WTC11 (cell line): ENCODE data around the gene PPP1R26. TPM values are rescaled to one million over a fixed set of nuclear protein-coding genes. Genes with fewer than 3 reads are reported as not detected.
"Not testable (repeated sequence)": the region's sequence is repeated elsewhere in the genome, so short reads cannot be mapped to it uniquely, and the experiment has no call there.

Experiments used
- ATAC-seq: fragments of 200-7000 bp; cut with Tn5 transposase; 2 replicates; pipeline ENCODE4 v1.10.0; 2021; ENCODE audit warnings: mild to moderate bottlenecking, moderate library complexity
- CTCF ChIA-PET: fragments of 300-600 bp; sonication (Branson Sonifier 250); formaldehyde crosslinking; loops from one replicate; lab custom pipeline; 2021; ENCODE audit warnings: antibody characterized with exemption; lab: Charles Lee
- POLR2A ChIA-PET: fragments of 350-600 bp; sonication (Branson Sonifier 250); formaldehyde crosslinking; loops from one replicate; lab custom pipeline; 2021; ENCODE audit warnings: antibody characterized with exemption; lab: Charles Lee
- DNase-seq: peaks from one replicate; pipeline ENCODE4 v3.0.0; 2021; ENCODE audit warnings: low spot score
- H3K27ac Mint-ChIP-seq: 2 replicates; pipeline ENCODE4 v1.8.0; 2021; ENCODE audit warnings: mixed read lengths
- H3K27me3 Mint-ChIP-seq: 2 replicates; pipeline ENCODE4 v1.8.0; 2021; ENCODE audit warnings: low read depth, mild to moderate bottlenecking, moderate library complexity, mixed read lengths
- H3K36me3 Mint-ChIP-seq: 2 replicates; pipeline ENCODE4 v1.8.0; 2021; ENCODE audit warnings: mixed read lengths
- H3K4me1 Mint-ChIP-seq: 2 replicates; pipeline ENCODE4 v1.8.0; 2022; ENCODE audit warnings: mixed read lengths
- H3K4me3 Mint-ChIP-seq: 2 replicates; pipeline ENCODE4 v1.8.0; 2021; ENCODE audit warnings: mild to moderate bottlenecking, moderate library complexity, mixed read lengths
- H3K9me3 Mint-ChIP-seq: 2 replicates; pipeline ENCODE4 v1.8.0; 2021; ENCODE audit warnings: mixed read lengths
- ATF2 ChIP-seq: sonication (generic); formaldehyde crosslinking; IDR thresholded peaks from 2 replicates; pipeline ENCODE4 v1.8.1; 2022; ENCODE audit warnings: low read depth, missing genetic modification reagents, borderline replicate concordance
- EMX1 ChIP-seq: fragments of 250-450 bp; sonication (Bioruptor Pico); IDR thresholded peaks from 2 replicates; pipeline ENCODE4 v1.8.0; 2021; ENCODE audit warnings: mild to moderate bottlenecking
- FOXJ3 ChIP-seq: sonication (generic); formaldehyde crosslinking; IDR thresholded peaks from 2 replicates; pipeline ENCODE4 v1.9.0; 2021; ENCODE audit warnings: missing genetic modification reagents, mild to moderate bottlenecking, borderline replicate concordance
- HMGA2 ChIP-seq: fragments of 250-450 bp; sonication (Bioruptor Pico); IDR thresholded peaks from 2 replicates; pipeline ENCODE4 v1.4.0; 2021; ENCODE audit warnings: mild to moderate bottlenecking, moderate library complexity
- IRF2 ChIP-seq: sonication (generic); formaldehyde crosslinking; IDR thresholded peaks from 2 replicates; pipeline ENCODE4 v1.8.0; 2022; ENCODE audit warnings: low read depth, missing genetic modification reagents, borderline replicate concordance
- MAX ChIP-seq: sonication (generic); formaldehyde crosslinking; IDR thresholded peaks from 2 replicates; pipeline ENCODE4 v1.8.0; 2022; ENCODE audit warnings: mild to moderate bottlenecking, missing genetic modification reagents
- NR3C1 ChIP-seq: sonication (generic); formaldehyde crosslinking; conservative IDR thresholded peaks from 2 replicates; pipeline ENCODE4 v1.8.1; 2023; ENCODE audit warnings: low read depth, mild to moderate bottlenecking, missing genetic modification reagents
- PRDM15 ChIP-seq: sonication (generic); formaldehyde crosslinking; IDR thresholded peaks from 2 replicates; pipeline ENCODE4 v1.8.0; 2022; ENCODE audit warnings: missing genetic modification reagents
- SOX15 ChIP-seq: fragments of 250-450 bp; sonication (Bioruptor Pico); IDR thresholded peaks from 2 replicates; pipeline ENCODE4 v1.9.0; 2021; ENCODE audit warnings: mild to moderate bottlenecking
- TCF7 ChIP-seq: sonication (generic); formaldehyde crosslinking; IDR thresholded peaks from 2 replicates; pipeline ENCODE4 v1.8.0; 2022; ENCODE audit warnings: mild to moderate bottlenecking, low read depth, missing genetic modification reagents, moderate library complexity
- ZBTB21 ChIP-seq: sonication (generic); formaldehyde crosslinking; IDR thresholded peaks from 2 replicates; pipeline ENCODE4 v1.8.1; 2023; ENCODE audit warnings: mild to moderate bottlenecking, missing genetic modification reagents, borderline replicate concordance
- ZMAT4 ChIP-seq: fragments of 250-450 bp; sonication (Bioruptor Pico); IDR thresholded peaks from 2 replicates; pipeline ENCODE4 v1.9.0; 2021; ENCODE audit warnings: mild to moderate bottlenecking
- ZNF281 ChIP-seq: sonication (generic); formaldehyde crosslinking; IDR thresholded peaks from 2 replicates; pipeline ENCODE4 v1.8.0; 2023; ENCODE audit warnings: mild to moderate bottlenecking, missing genetic modification reagents
- ZNF671 ChIP-seq: fragments of 250-450 bp; sonication (Bioruptor Pico); IDR thresholded peaks from 2 replicates; pipeline ENCODE4 v1.8.0; 2021; ENCODE audit warnings: mild to moderate bottlenecking
- ZSCAN18 ChIP-seq: fragments of 250-450 bp; sonication (Bioruptor Pico); IDR thresholded peaks from 2 replicates; pipeline ENCODE4 v2.1.2; 2022; ENCODE audit warnings: mild to moderate bottlenecking, moderate library complexity
- total RNA-seq: library from RNA; stranded (reverse); gene quantifications from 3 replicates; pipeline ENCODE4 v1.2.3, GENCODE V29; 2021

The PPP1R26 gene
- total RNA-seq, 1 experiment from 2014 or later = 44.4 TPM

GRCh38 chr9:135512904-135513303 lies 33.3 kb downstream of the PPP1R26 start (continued):
- no peak for TF ChIP-seq ZNF281 (CRISPR knock-in tag)
- no peak for TF ChIP-seq MAX
- no peak for TF ChIP-seq ZSCAN18 (CRISPR knock-in tag)
- TF ChIP-seq, all 79 proteins: peak for 0

GRCh38 chr9:135513351-135513846 lies 33.8 kb downstream of the PPP1R26 start:
- ATAC-seq (no peak), DNase-seq (peak; percentile 3)
- H3K36me3 Mint-ChIP-seq = no peaks in the 10 kb centered on the region
- H3K27me3 Mint-ChIP-seq = no peaks in the 10 kb centered on the region
- ChIA-PET CTCF (interaction anchor here (1.3 kb wide), 2 partner anchors 9 to 13 kb away, joined by 3 to 6 read pairs; no protein-coding TSS in a partner anchor), POLR2A (no interaction called here)
- H3K4me3 Mint-ChIP-seq = no peak overlapping the region
- H3K4me1 Mint-ChIP-seq = no peaks in the 10 kb centered on the region
- no peak for TF ChIP-seq SOX15 (CRISPR knock-in tag)
- TF ChIP-seq ZBTB21 (CRISPR knock-in tag) = no peak
- no peak for TF ChIP-seq HMGA2 (CRISPR knock-in tag)
- no peak for TF ChIP-seq ATF2
- no peak for TF ChIP-seq IRF2 (CRISPR knock-in tag)
- TF ChIP-seq EMX1 (CRISPR knock-in tag) = no peak
- no peak for TF ChIP-seq PRDM15 (CRISPR knock-in tag)
- no peak for TF ChIP-seq ZMAT4 (CRISPR knock-in tag)
- no peak for TF ChIP-seq TCF7
- TF ChIP-seq FOXJ3 (CRISPR knock-in tag) = no peak
- TF ChIP-seq NR3C1 (CRISPR knock-in tag) = no peak
- no peak for TF ChIP-seq ZNF671 (CRISPR knock-in tag)
- H3K27ac Mint-ChIP-seq = no peak overlapping the region
- H3K9me3 Mint-ChIP-seq = no peaks in the 10 kb centered on the region; the same call in 1 of the 2 replicates

- CTCF ChIA-PET = interaction anchor here (1.7 kb wide), 1 partner anchor 75 kb away, joined by 3 read pairs; no protein-coding TSS in a partner anchor
Measured at GRCh38 chr9:135513906-135514305, 34.3 kb downstream of the PPP1R26 start.

More at GRCh38 chr9:135513906-135514305, 34.3 kb downstream of the PPP1R26 start:
- H3K27ac Mint-ChIP-seq, POLR2A ChIA-PET, H3K36me3 Mint-ChIP-seq, H3K9me3 Mint-ChIP-seq, ATAC-seq, H3K4me1 Mint-ChIP-seq, H3K4me3 Mint-ChIP-seq, H3K27me3 Mint-ChIP-seq: not testable (repeated sequence)
- DNase-seq = peak; percentile 2
